Natural killer cell (primary cell): ENCODE results near the gene DNMT3L. TPM values are rescaled to one million over a fixed set of nuclear protein-coding genes. Genes with fewer than 3 reads are reported as not detected.

Experiments
- ATAC-seq, 3 donors: fragments of 150-1000 bp in 2 of 3; fragments of 200-7000 bp in 1 of 3; cut with Tn5 transposase; 1 replicate in 1 of 3; 2 replicates in 2 of 3; pipeline ENCODE4 v1.10.0; 2021; ENCODE audit warnings: mild to moderate bottlenecking in 2 of 3, moderate library complexity in 2 of 3
- DNase-seq, 2 donors: peaks; one replicate each; pipeline versions ENCODE4 v3.0.0 to v3.0.0-alpha.2; 2013 to 2021; ENCODE audit warnings: mixed read lengths in 1 of 2
- H3K27ac ChIP-seq: one replicate; pipeline ENCODE4 v1.5.1; 2013; ENCODE audit warnings: mild to moderate bottlenecking, low read length
- H3K27me3 ChIP-seq: one replicate; pipeline ENCODE4 v1.6.1; 2013; ENCODE audit warnings: low read length; ENCODE audit not compliant: control insufficient read depth, insufficient read depth
- H3K36me3 ChIP-seq: one replicate; pipeline ENCODE4 v1.6.1; 2013; ENCODE audit warnings: low read length; ENCODE audit not compliant: control insufficient read depth, insufficient read depth
- H3K4me1 ChIP-seq: one replicate; pipeline ENCODE4 v1.6.1; 2013; ENCODE audit warnings: low read length; ENCODE audit not compliant: control insufficient read depth, insufficient read depth
- H3K4me3 ChIP-seq: one replicate; pipeline ENCODE4 v1.5.1; 2013; ENCODE audit warnings: low read length
- H3K9me3 ChIP-seq: one replicate; pipeline ENCODE4 v1.6.1; 2013; ENCODE audit warnings: low read length; ENCODE audit not compliant: control insufficient read depth, insufficient read depth
- H3K27ac Mint-ChIP-seq, 2 donors: one replicate each; pipeline ENCODE4 v1.8.0; 2022; ENCODE audit warnings: mild to moderate bottlenecking in 2 of 2, mixed read lengths in 2 of 2, moderate library complexity in 1 of 2
- H3K27me3 Mint-ChIP-seq, 2 donors: one replicate each; pipeline ENCODE4 v1.8.0; 2022; ENCODE audit warnings: low read depth in 2 of 2, mixed read lengths in 2 of 2
- H3K36me3 Mint-ChIP-seq: one replicate; pipeline ENCODE4 v1.8.0; 2022; ENCODE audit warnings: mixed read lengths
- H3K4me1 Mint-ChIP-seq, 2 donors: one replicate each; pipeline ENCODE4 v1.8.0; 2022; ENCODE audit warnings: mixed read lengths in 2 of 2
- H3K4me3 Mint-ChIP-seq: one replicate; pipeline ENCODE4 v1.8.0; 2022; ENCODE audit warnings: mild to moderate bottlenecking, moderate library complexity, mixed read lengths
- H3K9me3 Mint-ChIP-seq, 2 donors: one replicate each; pipeline ENCODE4 v1.8.0; 2022; ENCODE audit warnings: mixed read lengths in 2 of 2
- WGBS: methylation state at CpG from one replicate; pipeline ENCODE4 v1.1.7; 2013; ENCODE audit warnings: missing lambda C conversion rate; ENCODE audit not compliant: insufficient coverage; 5-methylcytosine and 5-hydroxymethylcytosine counted together
- intact Hi-C: fragments of 100-400 bp; cut with micrococcal nuclease; formaldehyde crosslinking; loops from one replicate; pipeline ENCODE4 v1.14.2; 2022
- total RNA-seq, 4 donors: library from RNA; stranded (reverse); fragments of 120-200 nt in 1 of 4; gene quantifications; one replicate each; pipeline versions ENCODE4 v1.2.3 to v1.2.4, GENCODE V29; 2013 to 2022
- TF ChIP-seq, protein P1 (sequence below): fragments of 200-600 bp; IDR thresholded peaks from one replicate; pipeline ENCODE4 v1.8.0; 2022; ENCODE audit warnings: antibody characterized with exemption

DNMT3L gene
- total RNA-seq, 3 donors from 2014 or later (not counting 1 experiment from before 2014, with no cell fraction given), result not detected

DNA sequence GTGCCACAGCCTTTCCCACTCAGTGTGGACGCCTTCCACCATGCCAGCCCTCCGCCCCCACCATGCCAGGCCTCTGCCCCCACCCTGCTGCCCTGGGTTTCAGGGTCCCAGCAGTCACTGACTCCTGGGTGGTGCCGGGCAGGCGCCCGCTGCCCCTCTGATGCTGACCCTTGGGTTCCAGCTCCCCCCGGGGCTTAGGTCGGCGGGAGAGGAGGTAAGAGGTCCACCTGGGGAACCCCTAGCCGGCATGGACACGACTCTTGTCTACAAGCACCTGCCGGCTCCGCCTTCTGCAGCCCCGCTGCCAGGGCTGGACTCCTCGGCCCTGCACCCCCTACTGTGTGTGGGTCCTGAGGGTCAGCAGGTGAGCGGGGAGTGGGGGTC lies 31.1 kb upstream of the DNMT3L start:
- peaks cover 31% of the 10 kb centered on the region for H3K4me1 ChIP-seq
- intact Hi-C loops, result no loop called here
- no peak overlapping the region for H3K4me3 ChIP-seq
- H3K9me3 ChIP-seq, result no peaks in the 10 kb centered on the region
- H3K36me3 ChIP-seq, result no peaks in the 10 kb centered on the region
- DNase-seq, result no peak
- no peaks in the 10 kb centered on the region for H3K27me3 ChIP-seq
- TF ChIP-seq, protein P1, sequence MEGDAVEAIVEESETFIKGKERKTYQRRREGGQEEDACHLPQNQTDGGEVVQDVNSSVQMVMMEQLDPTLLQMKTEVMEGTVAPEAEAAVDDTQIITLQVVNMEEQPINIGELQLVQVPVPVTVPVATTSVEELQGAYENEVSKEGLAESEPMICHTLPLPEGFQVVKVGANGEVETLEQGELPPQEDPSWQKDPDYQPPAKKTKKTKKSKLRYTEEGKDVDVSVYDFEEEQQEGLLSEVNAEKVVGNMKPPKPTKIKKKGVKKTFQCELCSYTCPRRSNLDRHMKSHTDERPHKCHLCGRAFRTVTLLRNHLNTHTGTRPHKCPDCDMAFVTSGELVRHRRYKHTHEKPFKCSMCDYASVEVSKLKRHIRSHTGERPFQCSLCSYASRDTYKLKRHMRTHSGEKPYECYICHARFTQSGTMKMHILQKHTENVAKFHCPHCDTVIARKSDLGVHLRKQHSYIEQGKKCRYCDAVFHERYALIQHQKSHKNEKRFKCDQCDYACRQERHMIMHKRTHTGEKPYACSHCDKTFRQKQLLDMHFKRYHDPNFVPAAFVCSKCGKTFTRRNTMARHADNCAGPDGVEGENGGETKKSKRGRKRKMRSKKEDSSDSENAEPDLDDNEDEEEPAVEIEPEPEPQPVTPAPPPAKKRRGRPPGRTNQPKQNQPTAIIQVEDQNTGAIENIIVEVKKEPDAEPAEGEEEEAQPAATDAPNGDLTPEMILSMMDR, result no peak
- no peak overlapping the region for H3K4me3 Mint-ChIP-seq
- no peak overlapping the region for H3K27ac ChIP-seq
- peaks cover 2 to 11% of the 10 kb centered on the region in 2 donors for H3K4me1 Mint-ChIP-seq
- H3K9me3 Mint-ChIP-seq, result no peaks in the 10 kb centered on the region
- H3K36me3 Mint-ChIP-seq, result no peaks in the 10 kb centered on the region
- peaks cover 0 to 3% of the 10 kb centered on the region in 2 donors for H3K27me3 Mint-ChIP-seq
- H3K27ac Mint-ChIP-seq, result no peak overlapping the region
- 96% methylated on average over 15 of the region's 15 CpGs for WGBS
- ATAC-seq, result no peak

DNA sequence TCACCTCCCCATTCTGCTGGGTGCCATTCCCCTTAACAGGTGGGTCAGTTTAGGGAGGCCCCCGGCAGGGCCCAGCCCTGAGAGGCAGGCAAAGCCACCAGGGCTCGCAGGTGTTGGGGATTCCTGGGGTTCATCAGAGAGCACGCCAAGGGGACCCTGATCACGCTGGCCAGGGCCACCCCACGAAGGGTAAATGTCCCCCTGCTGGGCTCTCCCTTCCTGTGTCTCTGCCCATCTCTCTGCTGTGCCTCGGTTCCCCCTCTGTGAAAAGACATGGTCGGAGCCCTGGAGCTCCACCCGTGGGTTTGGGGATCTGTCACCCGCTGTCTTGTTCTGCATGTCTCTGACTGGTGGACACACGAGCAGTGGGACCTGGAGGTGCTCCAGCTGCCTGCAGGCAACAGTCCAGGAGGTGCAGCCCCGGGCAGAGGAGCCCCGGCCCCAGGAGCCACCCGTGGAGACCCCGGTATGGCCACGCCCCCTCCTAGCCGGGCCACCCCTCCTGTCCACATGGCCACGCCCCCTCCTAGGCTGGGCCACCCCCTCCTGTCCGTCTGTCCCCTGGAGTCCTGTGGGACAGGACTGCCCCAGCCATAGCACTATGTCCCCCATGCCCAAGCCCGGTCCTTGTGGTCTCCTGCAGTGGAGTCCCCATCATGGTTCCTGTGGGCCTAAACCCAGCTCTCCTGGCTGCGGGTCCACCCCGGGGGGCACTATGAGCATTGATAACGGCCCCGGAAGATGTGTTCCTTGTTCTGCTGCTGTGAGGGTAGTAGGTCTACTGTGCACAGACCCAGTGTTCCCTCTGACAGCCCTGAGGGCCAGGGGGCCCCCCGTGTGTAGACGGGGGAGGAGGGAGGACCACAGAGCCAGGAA lies 30.5 kb upstream of the DNMT3L start:
- ATAC-seq (no peak), DNase-seq (no peak)
- peaks cover 0 to 3% of the 10 kb centered on the region in 2 donors for H3K27me3 Mint-ChIP-seq
- no peaks in the 10 kb centered on the region for H3K9me3 ChIP-seq
- H3K4me3 Mint-ChIP-seq, result no peak overlapping the region
- peaks cover 0 to 6% of the 10 kb centered on the region in 2 donors for H3K4me1 Mint-ChIP-seq
- TF ChIP-seq, protein P1, result no peak
- WGBS, result 82% methylated on average over 25 of the region's 25 CpGs
- no peak overlapping the region for H3K27ac Mint-ChIP-seq
- H3K27ac ChIP-seq, result no peak overlapping the region
- no peaks in the 10 kb centered on the region for H3K27me3 ChIP-seq
- H3K9me3 Mint-ChIP-seq, result no peaks in the 10 kb centered on the region
- intact Hi-C loops, result no loop called here
- peaks cover 24% of the 10 kb centered on the region for H3K4me1 ChIP-seq
- H3K36me3 Mint-ChIP-seq, result no peaks in the 10 kb centered on the region
- no peak overlapping the region for H3K4me3 ChIP-seq
- H3K36me3 ChIP-seq, result no peaks in the 10 kb centered on the region

DNA sequence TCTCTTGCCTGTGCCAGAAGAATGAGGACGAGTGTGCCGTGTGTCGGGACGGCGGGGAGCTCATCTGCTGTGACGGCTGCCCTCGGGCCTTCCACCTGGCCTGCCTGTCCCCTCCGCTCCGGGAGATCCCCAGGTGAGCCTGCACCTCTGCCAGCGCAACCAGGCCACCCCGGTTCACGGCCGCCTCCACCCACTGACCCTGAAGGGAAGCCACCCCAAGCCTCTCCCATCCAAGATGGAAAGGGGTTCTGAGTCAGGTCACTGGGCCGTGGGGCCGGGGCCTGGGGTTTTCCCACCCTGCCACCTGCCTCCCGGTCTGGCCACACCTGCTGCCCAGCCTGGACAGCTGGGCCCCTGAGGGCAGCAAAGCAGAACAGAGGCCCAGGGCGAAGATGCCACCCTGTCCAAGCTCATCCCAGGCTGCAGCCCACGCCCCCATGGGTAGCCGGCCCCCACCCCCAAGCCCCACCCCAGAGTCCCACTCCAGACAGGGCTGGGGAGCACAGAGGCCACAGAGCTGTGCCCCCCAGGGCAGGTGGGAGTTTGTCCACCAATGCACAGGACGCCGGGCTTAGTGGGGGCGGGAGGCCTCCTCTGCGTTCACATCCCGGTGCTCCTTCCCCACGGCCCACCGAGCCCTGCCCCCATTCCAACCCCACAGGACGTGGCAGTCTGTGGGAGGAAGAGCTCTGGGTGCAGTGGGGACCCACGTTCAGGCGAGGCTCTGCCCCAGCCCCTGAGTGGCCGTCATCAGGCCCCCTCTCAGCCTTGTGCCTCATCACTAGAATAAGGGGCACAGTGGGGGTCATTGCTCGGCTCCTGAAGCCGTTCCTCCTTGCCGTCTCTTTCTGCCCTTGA lies 29.6 kb upstream of the DNMT3L start:
- Histone ChIP-seq H3K27ac (no peak overlapping the region), H3K9me3 (no peaks in the 10 kb centered on the region), H3K4me3 (no peak overlapping the region), H3K27me3 (no peaks in the 10 kb centered on the region), H3K36me3 (no peaks in the 10 kb centered on the region), H3K4me1 (peaks cover 24% of the 10 kb centered on the region)
- H3K4me1 Mint-ChIP-seq, result peaks cover 0 to 6% of the 10 kb centered on the region in 2 donors
- no peaks in the 10 kb centered on the region for H3K9me3 Mint-ChIP-seq
- intact Hi-C loops, result no loop called here
- H3K36me3 Mint-ChIP-seq, result no peaks in the 10 kb centered on the region
- no peak overlapping the region for H3K4me3 Mint-ChIP-seq
- ATAC-seq (no peak), DNase-seq (no peak)
- 81% methylated on average over 32 of the region's 33 CpGs for WGBS
- TF ChIP-seq, protein P1, result no peak
- no peak overlapping the region for H3K27ac Mint-ChIP-seq
- peaks cover 0 to 3% of the 10 kb centered on the region in 2 donors for H3K27me3 Mint-ChIP-seq
